ENCODE measurements around the gene TSPAN4. TPM values are rescaled to one million over a fixed set of nuclear protein-coding genes. Genes with fewer than 3 reads are reported as not detected.

Gene TSPAN4
- total and polyA plus RNA-seq, 2 of the 13 experiments (the other 11 are each of a cell fraction or from before 2014, with no cell fraction given), result 31.7 to 68.3 TPM

DNA sequence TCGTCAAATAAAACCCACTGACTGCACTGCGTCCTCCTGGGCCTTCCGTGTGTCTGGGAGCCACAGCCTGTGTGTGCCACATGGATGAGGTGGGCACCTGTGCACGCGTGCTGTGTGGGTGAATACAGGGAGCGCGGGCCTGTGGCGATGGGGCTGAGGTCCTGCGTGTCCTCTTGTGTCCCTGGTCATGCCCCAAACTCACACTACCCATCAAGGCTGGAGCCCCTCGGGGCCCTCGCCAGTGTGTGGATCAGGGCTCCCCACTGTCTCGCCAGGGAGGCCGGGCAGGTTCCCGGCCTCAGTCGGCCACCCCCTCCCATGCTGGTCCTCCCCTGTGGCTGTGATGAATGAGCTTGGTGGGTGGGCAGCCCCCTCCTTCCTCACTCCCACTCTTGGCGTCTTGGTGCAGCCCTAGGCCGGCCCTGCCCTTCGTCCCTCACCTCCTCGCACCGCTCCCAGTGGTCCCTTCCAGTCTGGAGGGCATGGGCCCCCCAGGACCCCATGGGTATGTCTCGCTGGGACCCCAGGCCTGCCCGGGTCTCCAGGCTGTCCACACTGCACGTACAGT is 10.6 kb upstream of the TSPAN4 start:
- POLR2A ChIA-PET, result interaction anchor here (1.0 to 16.1 kb wide), 4 partner anchors 9 to 36 kb away, joined by 4 to 264 read pairs (median 80); partner anchors contain the start of genes PNPLA2, POLR2L, RPLP2 and TSPAN4
- BruUV-seq (replicated peaks), result TSS peak; percentile 39
- CTCF ChIA-PET (ENCODE audit: low intra/inter-chr PET ratio, low total read pairs), result no interaction called here
- in situ Hi-C loops (cut with HindIII; ENCODE audit: extremely low pct_ligation_motif_present, low pct_unique_long_range_greater_than_20kb), result no loop called here
- Histone ChIP-seq H3K36me3 (replicated peaks in 1 of 2; ENCODE audit: control insufficient read depth in 1 of 2, insufficient read depth in 2 of 2, low read length in 2 of 2) (peaks cover 4 to 5% of the 10 kb centered on the region in 2 experiments; a peak in 3 of 5 replicates), H3K27ac (ENCODE audit: extremely low read length, insufficient read depth, low read length) (no peak overlapping the region), H4K20me1 (ENCODE audit: insufficient read depth, low read length) (peaks cover 7% of the 10 kb centered on the region; the same call in 1 of the 2 replicates), H3K79me2 (ENCODE audit: insufficient read depth, low read length) (peaks cover 11% of the 10 kb centered on the region), H3K9me3 (ENCODE audit: low read length) (no peaks in the 10 kb centered on the region), H3K4me2 (ENCODE audit: low read depth, low read length) (peak overlapping the region; percentile 87), H3K9ac (ENCODE audit: insufficient read depth, low read depth, low read length) (peak overlapping the region; percentile 69; the same call in 1 of the 2 replicates), H3K4me3 (replicated peaks in 1 of 3; ENCODE audit: insufficient read depth in 1 of 3, low read depth in 2 of 3, low read length in 3 of 3) (peak overlapping the region; percentile 49 to 81 (median 71)), H3K4me1 (ENCODE audit: insufficient read depth, low read length) (peaks cover 73% of the 10 kb centered on the region), H3K27me3 (ENCODE audit: control insufficient read depth in 1 of 2, insufficient read depth in 2 of 2, low read length in 2 of 2) (no peaks in the 10 kb centered on the region), H2AFZ (ENCODE audit: low read length) (no peak overlapping the region)
- ATAC-seq (no peak), DNase-seq (ENCODE audit: low spot score) (no peak), FAIRE-seq (no peak)
- intact Hi-C loops (cut with micrococcal nuclease; ENCODE audit: unreplicated experiment), result no loop called here
- 77% methylated on average over 13 of the region's 23 CpGs for WGBS (ENCODE audit: low lambda C conversion rate)
- TF ChIP-seq ZNF552 (CRISPR knock-in tag; IDR thresholded peaks at IDR 0.05; ENCODE audit: borderline replicate concordance), result no peak
- no peak for TF ChIP-seq DPF2 (CRISPR knock-in tag; IDR thresholded peaks at IDR 0.05; ENCODE audit: borderline replicate concordance, low read depth)
- no peak for TF ChIP-seq ZNF317 (CRISPR knock-in tag; IDR thresholded peaks at IDR 0.05)
- TF ChIP-seq JUNB (CRISPR knock-in tag; IDR thresholded peaks at IDR 0.05; ENCODE audit: borderline replicate concordance), result no peak
- TF ChIP-seq ZNF644 (CRISPR knock-in tag; IDR thresholded peaks at IDR 0.05; ENCODE audit: low read depth), result no peak
- TF ChIP-seq ZBTB20 (CRISPR knock-in tag; IDR thresholded peaks at IDR 0.05; ENCODE audit: borderline replicate concordance, low read depth), result no peak
- no peak for TF ChIP-seq ZFX (CRISPR knock-in tag; IDR thresholded peaks at IDR 0.05; ENCODE audit: low read depth)
- TF ChIP-seq TCF12 (IDR thresholded peaks at IDR 0.05), result no peak
- TF ChIP-seq TCF12 (CRISPR knock-in tag; IDR thresholded peaks at IDR 0.05), result no peak
- no peak for TF ChIP-seq FUBP1 (CRISPR knock-in tag; IDR thresholded peaks at IDR 0.05; ENCODE audit: borderline replicate concordance)
- TF ChIP-seq ZNF660 (CRISPR knock-in tag; IDR thresholded peaks at IDR 0.05; ENCODE audit: borderline replicate concordance, low read depth), result no peak
- no peak for TF ChIP-seq ZNF10 (CRISPR knock-in tag; IDR thresholded peaks at IDR 0.05; ENCODE audit: borderline replicate concordance, low read depth)
- TF ChIP-seq RFX3 (CRISPR knock-in tag; IDR thresholded peaks at IDR 0.05), result no peak
- TF ChIP-seq TBP (CRISPR knock-in tag; IDR thresholded peaks at IDR 0.05), result no peak
- TF ChIP-seq, protein P1, sequence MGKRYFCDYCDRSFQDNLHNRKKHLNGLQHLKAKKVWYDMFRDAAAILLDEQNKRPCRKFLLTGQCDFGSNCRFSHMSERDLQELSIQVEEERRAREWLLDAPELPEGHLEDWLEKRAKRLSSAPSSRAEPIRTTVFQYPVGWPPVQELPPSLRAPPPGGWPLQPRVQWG (CRISPR knock-in tag; IDR thresholded peaks at IDR 0.05; ENCODE audit: borderline replicate concordance, low read depth), result no peak
- no peak for TF ChIP-seq CREBL2 (CRISPR knock-in tag; IDR thresholded peaks at IDR 0.05; ENCODE audit: borderline replicate concordance)
